NK-92 treated with Interleukin-12 subunit alpha and Interleukin-12 subunit beta, amount 100 ng/mL, for 24 hours (cell line): ENCODE data around the gene ANKRD18B.
"Not testable (repeated sequence)": the region's sequence is repeated elsewhere in the genome, so short reads cannot be mapped to it uniquely, and the experiment has no call there.

ENCODE experiments used
- DNase-seq: peaks from one replicate; lab custom pipeline; 2025; lab: John Stamatoyannopoulos, UW

Gene ANKRD18B

DNA sequence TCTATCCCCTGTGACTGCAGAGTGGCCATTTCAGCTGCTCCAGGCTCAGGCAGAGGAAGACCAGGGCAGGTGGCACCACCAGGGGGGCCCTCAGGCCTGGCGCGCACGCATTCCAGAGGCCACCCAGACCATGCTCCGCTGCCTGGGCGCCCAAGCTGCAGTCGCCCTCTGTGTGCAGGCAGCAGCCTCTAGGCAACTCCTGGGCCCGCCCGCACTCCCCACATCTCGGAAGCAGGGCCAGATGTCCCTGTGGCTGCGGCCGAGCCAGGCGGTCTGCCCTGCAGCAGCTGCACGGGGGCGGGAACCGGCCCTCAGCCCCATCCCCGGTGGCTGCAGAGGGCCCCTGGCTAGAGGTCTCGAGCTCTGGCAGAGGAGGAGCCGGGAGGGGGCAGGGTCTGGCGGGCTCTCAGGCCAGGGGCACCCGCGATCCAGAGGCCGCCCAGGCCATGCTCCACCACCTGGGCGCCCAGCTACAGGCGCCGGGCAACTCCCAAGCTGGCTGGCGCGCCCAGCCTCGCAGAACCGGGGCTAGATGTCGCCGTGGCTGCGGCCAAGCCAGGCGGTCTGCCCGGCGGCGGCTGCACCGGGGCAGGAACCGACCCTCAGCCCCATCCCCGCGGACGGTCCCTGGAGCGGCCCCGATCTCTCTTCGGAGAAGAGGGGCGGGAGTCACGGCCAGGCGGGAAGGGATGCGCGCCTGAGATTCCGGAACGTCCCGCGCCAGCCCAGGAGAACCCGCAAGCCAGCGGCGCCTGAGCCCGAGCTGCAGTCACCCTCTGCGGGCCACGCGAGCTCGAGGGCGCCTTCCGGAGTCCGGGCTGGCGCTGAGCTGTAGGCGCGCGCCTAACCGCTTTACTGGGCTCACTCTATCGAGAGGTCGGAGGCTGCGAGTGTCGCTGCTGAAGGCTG is at the start of gene ANKRD18B:
TSS of gene ANKRD18B (plus strand) at position 855 of the 909 bp plus-strand sequence. CDS start 239 bp downstream, outside the sequence.
- not testable (repeated sequence) for DNase-seq

DNA sequence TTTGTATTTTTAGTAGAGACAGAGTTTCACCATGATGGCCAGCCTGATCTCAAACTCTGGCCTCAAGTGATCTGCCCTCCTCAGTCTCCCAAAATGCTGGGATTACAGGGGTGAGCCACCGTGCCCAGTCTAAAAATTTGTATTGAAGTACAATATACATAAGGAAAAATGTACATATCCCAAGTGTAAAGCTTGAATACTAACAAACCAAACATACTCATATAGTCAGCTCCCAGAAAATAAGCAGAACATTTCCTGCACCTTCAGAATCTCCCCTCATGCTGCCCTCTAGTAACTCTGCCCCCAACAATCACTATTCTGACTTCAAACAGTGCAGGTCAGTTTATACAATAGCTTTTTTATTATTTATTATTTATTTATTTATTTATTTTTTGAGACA is 48.7 kb upstream of the ANKRD18B start:
- no peak for DNase-seq

DNA sequence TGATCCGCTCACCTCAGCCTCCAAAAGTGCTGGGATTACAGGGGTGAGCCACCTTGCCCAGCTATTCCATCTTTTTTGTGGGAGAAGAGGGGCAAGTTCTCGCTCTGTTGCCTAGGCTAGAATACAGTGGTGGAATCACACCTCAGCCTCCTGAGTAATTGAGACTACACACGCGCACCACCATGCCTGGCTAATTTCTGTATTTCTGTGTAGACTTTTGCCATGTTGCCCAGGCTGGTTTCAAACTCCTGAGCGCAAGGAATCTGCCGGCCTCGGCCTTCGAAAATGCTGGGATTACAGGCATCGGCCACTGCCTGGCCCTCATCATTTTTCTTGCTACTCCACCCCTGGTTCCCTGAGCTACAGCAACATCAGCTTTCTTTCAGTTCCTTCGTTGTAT is 47.5 kb upstream of the ANKRD18B start:
- DNase-seq = no peak

DNA sequence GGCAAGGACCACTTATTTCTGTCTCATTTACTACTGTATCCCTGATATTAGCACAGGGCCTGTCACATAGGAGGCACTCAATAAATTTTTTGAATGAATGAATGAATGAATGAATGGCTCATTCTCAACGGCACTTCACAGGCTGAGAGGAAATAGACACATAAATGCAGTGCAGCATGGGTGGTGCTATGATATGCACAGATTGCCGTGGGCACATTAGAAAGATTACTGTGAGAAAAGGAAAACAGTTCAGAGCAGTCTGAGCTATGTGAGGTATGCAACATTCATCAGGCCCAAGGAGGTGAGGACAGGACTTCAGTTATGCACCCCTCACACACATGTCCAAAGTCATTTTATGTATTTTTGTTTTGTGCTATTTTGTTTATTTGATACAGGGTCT is 43.9 kb upstream of the ANKRD18B start:
- DNase-seq = no peak

DNA sequence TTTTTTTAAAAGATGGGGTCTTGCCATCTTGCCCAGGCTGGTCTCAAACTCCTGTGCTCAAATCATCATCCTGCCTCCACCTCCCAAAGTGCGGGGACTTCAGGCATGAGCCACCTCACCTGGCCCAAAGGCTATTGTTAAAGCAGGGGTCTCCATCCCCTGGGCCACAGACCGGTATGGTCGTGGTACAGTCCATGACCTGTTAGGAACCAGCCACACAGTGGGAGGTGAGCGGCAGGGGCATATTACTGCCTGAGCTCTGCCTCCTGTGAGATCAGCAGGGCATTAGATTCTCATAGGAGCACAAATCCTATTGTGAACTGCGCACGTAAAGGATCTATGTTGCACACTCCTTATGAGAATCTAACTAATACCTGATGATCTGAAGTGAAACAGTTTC is 43.1 kb upstream of the ANKRD18B start:
- DNase-seq = no peak

DNA sequence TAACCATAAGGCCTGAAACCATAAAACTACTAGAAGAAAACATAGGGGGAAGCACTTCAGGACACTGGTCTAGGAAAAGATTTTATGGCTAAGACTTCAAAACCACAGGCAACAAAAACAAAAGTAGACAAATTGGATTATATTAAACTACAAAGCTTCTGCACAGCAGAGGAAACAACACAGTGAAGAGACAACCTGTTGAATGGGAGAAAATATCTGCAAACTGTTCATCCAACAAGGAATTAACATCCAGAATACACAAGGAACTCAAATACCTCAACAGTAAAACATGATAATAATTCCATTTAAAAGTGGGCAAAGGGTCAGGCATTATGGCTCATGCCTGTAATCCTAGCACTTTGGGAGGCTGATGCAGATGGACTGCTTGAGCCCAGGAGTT is 38.7 kb upstream of the ANKRD18B start:
- not testable (repeated sequence) for DNase-seq

DNA sequence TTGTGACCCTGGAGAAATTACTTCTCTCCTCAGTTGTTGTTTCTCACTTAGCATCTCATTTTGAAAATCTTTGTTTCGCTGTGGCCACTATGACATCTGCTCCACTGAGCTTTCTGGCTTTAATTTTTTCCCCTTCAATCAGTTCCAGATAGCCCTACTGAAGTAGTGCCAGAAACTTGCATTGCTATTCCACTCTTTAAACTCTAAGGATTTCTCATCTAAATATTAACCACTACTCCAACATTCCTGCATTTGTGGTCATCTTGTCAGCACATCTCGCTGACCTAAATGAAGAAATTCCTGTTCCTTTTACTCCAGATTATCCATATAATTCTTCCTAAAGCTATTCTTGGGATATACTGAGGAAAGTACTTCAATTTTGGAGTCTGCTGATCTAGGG is 35.0 kb upstream of the ANKRD18B start:
- no peak for DNase-seq

DNA sequence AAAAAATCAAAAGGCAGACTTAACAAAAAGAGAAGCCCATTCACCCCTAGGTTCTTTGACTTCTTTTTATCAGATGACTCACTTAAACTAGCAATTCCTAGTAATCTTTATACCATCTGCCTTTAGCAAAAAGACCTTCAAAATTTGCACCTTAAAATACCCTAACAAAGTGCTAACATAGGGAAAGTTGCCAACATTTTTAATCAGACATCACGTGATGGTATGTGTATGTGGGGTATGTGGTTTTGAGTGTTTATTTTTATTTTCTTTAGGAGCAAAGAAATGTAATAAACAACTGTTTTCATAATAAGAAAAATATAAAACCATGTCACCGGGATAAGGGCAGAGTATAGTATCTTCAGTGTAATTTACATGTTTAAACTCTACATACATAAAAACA is 30.2 kb upstream of the ANKRD18B start:
- DNase-seq = not testable (repeated sequence)

DNA sequence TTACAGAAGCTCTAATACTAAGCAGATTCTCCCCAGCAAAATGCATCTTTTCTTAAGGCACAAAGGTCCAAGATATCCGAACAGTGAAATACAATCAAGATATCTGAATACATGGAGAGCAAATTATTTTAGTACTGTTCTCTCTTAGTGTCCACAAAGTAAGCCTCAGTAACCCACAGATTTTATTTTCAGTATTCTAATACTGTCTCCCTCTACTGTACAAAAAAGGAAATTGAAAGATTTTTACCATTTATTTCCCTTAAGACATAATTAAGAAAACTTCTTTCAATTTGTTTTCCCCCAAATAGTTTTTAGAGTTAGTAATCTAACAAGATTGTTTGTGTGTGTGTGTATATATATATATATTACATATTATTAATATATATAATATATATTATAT is 25.7 kb upstream of the ANKRD18B start:
- DNase-seq = no peak

DNA sequence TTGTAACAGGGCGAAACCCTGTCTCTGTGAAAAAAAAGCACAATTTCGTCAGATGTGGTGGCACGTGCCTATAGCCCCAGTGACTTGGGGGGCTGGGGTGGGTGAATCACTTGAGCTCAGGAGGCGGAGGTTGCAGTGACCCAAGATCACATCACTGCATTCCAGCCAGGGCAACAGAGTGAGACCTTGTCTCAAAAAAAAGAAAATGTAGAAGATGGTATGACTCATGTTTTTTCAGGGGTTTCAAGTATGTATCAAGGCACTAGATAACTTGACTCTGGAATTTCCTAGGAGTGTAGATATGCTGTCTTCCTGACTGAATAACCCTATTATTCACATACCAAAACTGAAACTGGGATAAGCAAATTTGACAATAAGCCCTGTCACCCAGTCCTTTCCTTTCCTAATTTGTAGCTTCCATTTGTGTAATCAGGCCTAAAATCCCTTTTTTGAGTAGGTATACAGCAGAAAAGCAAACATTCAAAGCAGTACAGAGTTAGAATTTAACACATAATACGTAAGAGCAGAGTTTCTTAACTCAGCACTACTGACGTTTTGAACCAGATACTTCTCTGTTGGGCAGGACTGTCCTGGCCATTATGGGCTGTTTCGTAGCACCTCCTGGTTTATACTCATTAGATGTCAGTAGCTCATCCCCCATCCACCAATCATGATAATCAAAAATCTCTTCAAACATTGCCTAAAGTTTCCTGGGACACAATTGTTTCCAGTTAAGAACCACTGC is 17.3 kb upstream of the ANKRD18B start:
- no peak for DNase-seq

DNA sequence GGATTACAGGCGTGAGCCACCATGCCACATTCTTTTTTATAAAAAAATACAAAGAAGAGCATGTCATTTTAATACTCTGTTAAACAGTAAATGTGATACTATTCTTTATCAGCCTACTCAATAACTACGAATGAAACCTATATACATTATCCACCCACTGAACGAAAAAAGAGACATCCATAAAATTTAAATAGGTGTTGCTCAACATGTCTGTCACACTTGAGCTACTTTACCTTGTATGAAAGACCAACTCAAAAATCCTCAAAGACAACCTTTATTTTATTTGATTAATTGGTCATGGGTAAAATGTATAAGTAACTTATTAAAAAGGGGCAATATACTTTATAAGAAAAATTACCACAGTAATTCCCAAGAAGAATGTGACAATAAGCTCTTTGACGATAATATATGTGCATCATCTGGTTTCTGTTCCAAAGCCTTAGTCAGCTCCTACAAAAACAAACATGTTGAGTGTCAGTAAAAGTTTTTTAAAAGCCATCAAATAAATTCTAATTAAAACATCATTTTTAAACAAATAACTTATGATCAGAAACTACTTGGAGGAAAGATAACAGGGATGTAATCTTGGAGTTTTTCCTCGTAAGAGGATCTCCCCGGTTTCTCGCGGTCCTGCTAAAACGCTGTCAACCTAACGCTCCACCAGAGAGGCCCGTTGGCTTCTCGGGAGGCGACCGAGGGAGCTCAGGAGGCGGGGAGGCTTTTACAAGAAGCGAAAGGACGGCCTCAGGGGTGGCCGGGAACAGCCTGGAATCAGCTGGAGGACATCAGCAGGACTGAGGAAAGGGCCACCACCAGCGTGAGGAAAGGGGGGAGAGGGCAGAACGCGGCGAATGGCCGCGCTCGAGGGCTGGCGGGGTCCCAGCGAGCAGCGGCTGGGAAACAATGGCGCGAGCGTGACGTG is 13.5 kb upstream of the ANKRD18B start:
- DNase-seq = no peak

DNA sequence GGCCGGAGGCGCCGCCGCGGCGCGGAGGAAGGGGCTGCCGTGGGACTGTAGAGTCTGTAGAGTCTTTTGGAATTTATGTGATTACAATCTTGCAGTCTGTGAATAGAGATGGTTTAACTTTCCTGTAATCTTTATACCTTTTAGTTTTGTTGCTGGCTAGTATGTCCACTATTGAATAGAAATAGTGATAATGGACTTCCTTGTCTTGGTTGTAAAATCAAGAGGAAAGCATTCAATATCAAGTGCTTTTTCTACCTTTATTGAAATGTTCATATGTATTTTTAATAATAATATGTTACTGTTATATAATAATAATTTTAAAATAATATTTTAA is 12.9 kb upstream of the ANKRD18B start:
- not testable (repeated sequence) for DNase-seq

DNA sequence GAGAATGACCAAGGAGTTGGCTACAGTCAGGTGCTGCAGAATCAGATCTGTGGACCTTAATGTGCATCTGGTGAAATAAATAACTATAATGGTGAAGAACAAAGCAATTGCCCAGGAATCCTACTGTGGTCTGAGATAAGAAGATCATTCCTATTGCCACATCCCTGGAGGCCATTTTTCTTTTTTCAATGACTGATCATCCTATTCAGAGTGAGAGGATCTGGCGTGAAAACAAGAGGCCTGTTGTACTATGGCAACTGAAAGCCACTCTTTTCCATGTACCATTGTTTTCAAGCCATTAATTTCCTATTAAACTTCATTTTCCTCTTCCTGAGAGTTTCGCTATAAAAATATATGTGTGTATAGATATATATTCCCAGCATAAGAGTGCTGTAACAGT is 11.5 kb upstream of the ANKRD18B start:
- not testable (repeated sequence) for DNase-seq

DNA sequence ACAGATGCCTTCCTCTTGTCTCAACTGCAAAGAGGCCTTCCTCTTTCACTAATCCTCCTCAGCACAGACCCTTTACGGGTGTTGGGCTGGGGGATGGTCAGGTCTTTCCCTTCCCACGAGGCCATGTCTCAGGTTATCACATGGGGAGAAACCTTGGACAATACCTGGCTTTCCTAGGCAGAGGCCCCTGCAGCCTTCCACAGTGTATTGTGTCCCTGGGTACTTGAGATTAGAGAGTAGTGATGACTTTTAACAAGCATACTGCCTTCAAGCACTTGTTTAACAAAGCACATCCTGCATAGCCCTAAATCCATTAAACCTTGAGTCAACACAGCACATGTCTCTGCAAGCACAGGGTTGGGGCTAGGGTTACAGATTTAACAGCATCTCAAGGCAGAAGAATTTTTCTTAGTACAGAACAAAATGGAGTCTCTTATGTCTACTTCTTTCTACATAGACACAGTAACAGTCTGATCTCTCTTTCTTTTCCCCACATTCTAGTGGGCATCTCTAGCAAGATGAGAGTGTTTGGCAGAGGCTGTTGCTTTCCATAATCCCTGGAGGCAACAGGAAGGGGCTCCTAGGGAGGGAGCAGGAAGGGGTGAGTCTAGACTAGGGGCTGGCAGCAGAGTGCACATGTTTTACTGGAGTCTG is 8.6 kb upstream of the ANKRD18B start:
- DNase-seq = not testable (repeated sequence)

DNA sequence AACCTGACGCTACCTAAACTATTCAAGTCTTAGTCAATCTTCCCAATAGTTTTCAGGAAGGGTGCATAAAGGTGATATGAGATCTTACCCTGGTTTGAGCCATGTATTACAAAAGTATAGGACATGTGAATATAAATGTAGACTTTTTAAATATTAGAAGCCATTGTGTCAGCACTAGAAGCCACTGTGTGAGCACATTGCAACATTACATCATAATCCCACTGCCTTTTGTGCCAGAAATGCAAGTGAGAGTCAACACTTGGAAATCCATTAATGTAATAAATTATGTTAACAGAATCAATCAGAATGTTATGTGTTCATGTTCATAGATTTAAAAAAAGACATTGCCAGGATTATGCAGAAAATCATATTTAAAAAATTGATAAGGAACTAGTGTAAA is 7.7 kb upstream of the ANKRD18B start:
- DNase-seq = not testable (repeated sequence)

DNA sequence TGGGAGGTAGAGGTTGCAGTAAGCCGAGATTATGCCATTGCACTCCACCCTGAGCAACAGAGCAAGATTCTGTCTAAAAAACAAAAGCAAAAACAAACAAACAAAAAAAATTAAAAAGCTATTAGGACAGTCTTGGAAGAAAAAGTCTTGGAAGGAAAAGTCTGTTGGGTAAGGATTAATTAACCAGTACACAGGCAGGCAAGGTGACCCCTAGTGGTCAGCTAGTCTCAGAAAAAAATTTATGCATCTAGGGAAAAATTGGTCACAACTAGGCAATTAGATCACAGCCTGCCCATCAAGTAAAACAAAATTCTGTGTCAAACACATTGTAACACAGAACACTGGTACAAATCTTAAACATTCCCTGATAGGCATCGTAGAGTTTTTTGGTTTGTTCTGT is 6.7 kb upstream of the ANKRD18B start:
- DNase-seq = no peak

DNA sequence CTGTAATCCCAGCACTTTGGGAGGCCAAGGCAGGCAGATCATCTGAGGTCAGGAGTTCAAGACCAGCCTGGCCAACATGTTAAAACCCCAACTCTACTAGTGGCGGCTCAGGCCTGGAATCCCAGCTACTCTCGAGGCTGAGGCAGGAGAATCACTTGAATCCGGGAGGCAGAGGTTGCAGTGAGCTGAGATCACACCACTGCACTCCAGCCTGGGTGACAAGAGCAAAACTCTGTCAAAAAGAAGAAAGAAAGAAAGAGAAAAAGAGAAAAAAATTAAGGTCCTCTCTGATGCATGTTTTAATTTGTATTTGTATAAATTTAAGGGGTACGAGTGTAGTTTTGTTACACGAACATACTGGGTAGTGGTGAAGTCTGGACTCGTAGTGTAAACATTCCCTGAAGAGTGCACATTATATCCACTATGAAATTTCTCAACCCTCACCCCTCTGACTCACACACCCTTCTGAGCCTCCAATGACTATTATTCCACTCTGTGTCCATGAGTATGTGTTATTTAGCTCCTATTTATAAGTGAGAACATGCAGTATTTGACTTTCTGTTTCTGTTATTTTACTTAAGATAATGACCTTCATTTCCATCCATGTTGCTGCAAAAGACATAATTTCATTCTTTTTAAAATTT is 6.0 kb upstream of the ANKRD18B start:
- not testable (repeated sequence) for DNase-seq

DNA sequence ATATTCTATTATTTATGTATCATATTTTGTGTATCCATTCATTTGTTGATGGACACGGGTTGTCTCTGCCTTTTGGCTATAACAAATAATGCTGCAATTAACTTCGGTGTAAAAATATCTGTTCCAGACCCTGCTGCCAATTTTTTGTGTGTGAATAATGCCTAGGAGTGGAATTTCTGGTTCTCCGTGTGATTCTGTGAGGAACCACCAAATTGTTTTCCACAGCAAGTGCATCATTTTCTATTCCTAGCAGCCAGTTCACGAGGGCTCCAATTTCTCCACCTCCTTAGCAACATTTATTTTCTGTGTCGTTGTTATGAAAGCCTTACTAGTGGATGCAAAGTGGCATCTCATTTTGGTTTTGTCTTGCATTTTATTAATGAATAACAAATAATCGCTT is 2.2 kb upstream of the ANKRD18B start:
- not testable (repeated sequence) for DNase-seq

DNA sequence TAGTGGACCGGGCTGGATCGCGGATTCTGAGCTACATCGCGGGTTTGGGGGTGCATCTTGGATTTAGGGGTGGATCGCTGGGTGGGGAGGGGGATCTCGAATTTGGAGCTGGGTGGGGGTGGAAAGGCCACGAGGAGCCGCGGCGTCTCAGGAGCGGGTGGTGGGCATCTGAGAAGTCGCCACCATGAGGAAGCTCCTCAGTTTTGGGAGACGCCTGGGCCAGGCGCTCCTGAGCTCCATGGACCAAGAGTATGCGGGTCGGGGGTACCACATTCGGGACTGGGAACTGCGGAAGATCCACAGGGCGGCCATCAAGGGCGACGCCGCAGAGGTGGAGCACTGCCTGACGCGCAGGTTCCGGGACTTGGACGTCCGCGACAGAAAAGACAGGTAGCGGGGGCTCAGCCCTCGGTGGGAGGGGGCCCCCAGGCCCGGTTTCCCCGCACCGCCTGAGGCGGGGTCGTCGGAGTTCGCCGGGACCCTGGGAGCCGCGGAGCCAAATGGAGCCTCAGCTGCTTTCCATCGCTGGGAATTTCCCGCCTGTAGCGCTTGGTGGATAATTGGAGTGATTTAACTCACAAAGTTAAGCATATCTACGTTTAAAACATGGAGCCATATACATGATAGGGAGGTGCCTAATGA is 376 bp downstream of the ANKRD18B start:
- no peak for DNase-seq

DNA sequence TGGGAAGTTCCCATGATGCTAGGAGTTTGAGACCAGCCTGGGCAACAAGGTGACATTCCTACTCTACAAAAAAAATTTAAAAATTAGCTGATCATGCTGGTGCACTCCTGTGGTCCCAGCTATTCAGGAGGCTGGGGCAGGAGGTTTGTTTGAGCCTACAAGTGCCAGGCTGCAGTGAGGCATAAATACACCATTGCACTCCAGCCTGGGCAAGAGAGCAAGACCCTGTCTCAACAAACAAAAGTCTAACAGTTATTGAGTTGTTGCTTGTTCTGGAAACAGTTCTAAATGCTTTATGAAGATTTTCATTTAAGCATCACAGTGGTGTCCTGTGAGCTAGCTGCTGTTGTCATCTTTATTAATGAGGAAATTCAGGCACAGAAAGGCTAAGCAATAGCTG is 4.0 kb downstream of the ANKRD18B start:
- DNase-seq = not testable (repeated sequence)

DNA sequence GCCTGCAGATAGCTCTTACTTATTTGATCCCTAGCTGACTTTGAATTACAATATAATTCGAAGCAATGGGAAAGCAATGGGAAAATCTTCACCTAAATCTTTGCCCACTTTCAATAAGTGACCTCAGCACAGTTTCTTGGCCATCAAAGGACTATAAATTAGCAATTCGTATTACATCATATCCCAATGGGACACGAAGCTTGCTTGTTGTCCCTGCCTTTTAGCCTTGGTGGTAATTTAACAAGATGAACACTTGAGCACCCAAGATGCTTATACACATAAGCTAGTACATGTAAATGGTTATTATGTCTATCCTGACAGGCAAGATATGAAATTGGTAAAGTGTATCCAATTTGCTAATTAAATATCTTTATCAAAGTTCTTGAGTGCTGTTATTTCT is 9.9 kb downstream of the ANKRD18B start:
- DNase-seq = not testable (repeated sequence)
